ENCODE data around the gene PKN3.
"Not testable (repeated sequence)": the region's sequence is repeated elsewhere in the genome, so short reads cannot be mapped to it uniquely, and the experiment has no call there.

PKN3 gene

DNA sequence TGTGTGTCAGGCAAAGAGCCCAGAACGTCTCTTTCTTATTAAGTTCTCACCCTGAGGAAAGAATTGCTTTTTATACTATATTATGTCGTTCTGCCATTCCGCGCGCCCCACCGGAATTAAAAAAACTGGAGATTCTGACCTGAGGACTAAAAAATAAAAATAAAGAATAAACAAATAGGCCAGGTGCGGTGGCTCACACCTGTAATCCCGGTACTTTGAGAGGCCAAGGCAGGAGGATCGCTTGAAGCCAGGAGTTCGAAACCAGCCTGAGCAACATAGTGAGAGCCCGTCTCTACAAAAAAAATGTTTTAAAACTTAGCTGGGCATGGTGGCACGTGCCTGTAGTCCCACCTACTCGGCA is 45.0 kb upstream of the PKN3 start:
- no CpG with 5 or more reads among the region's 13 CpGs for WGBS (ENCODE audit: extremely low coverage, insufficient coverage, insufficient read length)
- no peak for DNase-seq
- no peak overlapping the region for H3K18ac ChIP-seq (ENCODE audit: low read length)
- H3K4me1 ChIP-seq (ENCODE audit: control insufficient read depth in 1 of 2, insufficient read depth in 2 of 2, low read length in 2 of 2) = no peaks in the 10 kb centered on the region
- H3K4ac ChIP-seq (ENCODE audit: low read depth, low read length) = no peak overlapping the region
- H2AFZ ChIP-seq (ENCODE audit: insufficient read depth, low read length, poor library complexity) = no peak overlapping the region
- no peak overlapping the region for H3K4me3 ChIP-seq (ENCODE audit: low read depth, low read length)
- peaks cover 6% of the 10 kb centered on the region for H3K79me1 ChIP-seq (ENCODE audit: low read length)
- no peak overlapping the region for H4K91ac ChIP-seq (ENCODE audit: low read depth, low read length)
- H3K79me2 ChIP-seq (ENCODE audit: control insufficient read depth, insufficient read depth, low read length, poor library complexity) = peaks cover 5% of the 10 kb centered on the region
- no peak overlapping the region for H3K27ac ChIP-seq (ENCODE audit: low read depth, low read length)
- H2AK5ac ChIP-seq (ENCODE audit: low read length) = no peak overlapping the region
- no peak overlapping the region for H2BK12ac ChIP-seq (ENCODE audit: low read length)
- H3K27me3 ChIP-seq (ENCODE audit: insufficient read depth, low read length) = no peaks in the 10 kb centered on the region
- no peak overlapping the region for H3K14ac ChIP-seq (ENCODE audit: low read length)
- peak overlapping the region; percentile 8 for H4K12ac ChIP-seq (ENCODE audit: low read depth, low read length)
- H2BK5ac ChIP-seq (ENCODE audit: low read depth, low read length, poor library complexity) = no peak overlapping the region
- H3K36me3 ChIP-seq (ENCODE audit: control insufficient read depth in 1 of 2, insufficient read depth in 2 of 2, low read length in 2 of 2) = no peaks in the 10 kb centered on the region
- peak overlapping the region; percentile 57 for H4K8ac ChIP-seq (ENCODE audit: low read depth, low read length)
- H3K9me3 ChIP-seq (ENCODE audit: insufficient read depth, low read depth, low read length) = peaks cover 2% of the 10 kb centered on the region
- H3K9ac ChIP-seq (ENCODE audit: low read length) = no peak overlapping the region
- no peak overlapping the region for H3K23ac ChIP-seq (ENCODE audit: low read length)
- no peak overlapping the region for H2BK120ac ChIP-seq (ENCODE audit: insufficient read depth, low read length, poor library complexity)
- no peak overlapping the region for H3K4me2 ChIP-seq (ENCODE audit: low read length)

DNA sequence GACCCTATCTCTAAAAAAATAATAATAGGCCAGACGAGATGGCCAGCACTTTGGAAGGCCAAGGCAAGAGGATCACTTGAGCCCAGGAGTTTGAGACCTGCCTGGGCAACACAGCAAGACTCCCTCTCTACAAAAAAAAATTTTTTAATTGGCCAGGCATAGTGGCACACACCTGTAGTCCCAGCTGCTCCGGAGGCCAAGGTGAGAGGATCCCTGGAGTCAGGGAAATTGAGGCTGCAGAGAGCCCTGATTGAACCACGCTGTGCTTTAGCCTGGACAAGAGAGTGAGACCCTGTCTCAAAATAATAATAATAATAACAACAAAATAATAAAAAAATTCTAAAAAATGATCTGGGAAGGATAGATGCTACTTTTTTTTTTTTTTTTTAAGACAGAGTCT is 44.5 kb upstream of the PKN3 start:
- Histone ChIP-seq H4K8ac (ENCODE audit: low read depth, low read length) (no peak overlapping the region), H2AK5ac (ENCODE audit: low read length) (no peak overlapping the region), H2AFZ (ENCODE audit: insufficient read depth, low read length, poor library complexity) (no peak overlapping the region), H3K79me2 (ENCODE audit: control insufficient read depth, insufficient read depth, low read length, poor library complexity) (peaks cover 5% of the 10 kb centered on the region), H4K12ac (ENCODE audit: low read depth, low read length) (no peak overlapping the region), H3K23ac (ENCODE audit: low read length) (no peak overlapping the region), H3K79me1 (ENCODE audit: low read length) (peaks cover 6% of the 10 kb centered on the region), H2BK5ac (ENCODE audit: low read depth, low read length, poor library complexity) (no peak overlapping the region), H3K4ac (ENCODE audit: low read depth, low read length) (no peak overlapping the region), H3K4me3 (ENCODE audit: low read depth, low read length) (no peak overlapping the region), H3K4me1 (ENCODE audit: control insufficient read depth in 1 of 2, insufficient read depth in 2 of 2, low read length in 2 of 2) (no peaks in the 10 kb centered on the region), H3K9ac (ENCODE audit: low read length) (no peak overlapping the region), H3K9me3 (ENCODE audit: insufficient read depth, low read depth, low read length) (peaks cover 2% of the 10 kb centered on the region), H3K14ac (ENCODE audit: low read length) (no peak overlapping the region), H3K27me3 (ENCODE audit: insufficient read depth, low read length) (no peaks in the 10 kb centered on the region), H2BK120ac (ENCODE audit: insufficient read depth, low read length, poor library complexity) (no peak overlapping the region), H4K91ac (ENCODE audit: low read depth, low read length) (no peak overlapping the region), H3K18ac (ENCODE audit: low read length) (no peak overlapping the region), H2BK12ac (ENCODE audit: low read length) (peak overlapping the region; percentile 25), H3K4me2 (ENCODE audit: low read length) (no peak overlapping the region), H3K36me3 (ENCODE audit: control insufficient read depth in 1 of 2, insufficient read depth in 2 of 2, low read length in 2 of 2) (no peaks in the 10 kb centered on the region), H3K27ac (ENCODE audit: low read depth, low read length) (no peak overlapping the region)
- no peak for DNase-seq
- no CpG with 5 or more reads among the region's 3 CpGs for WGBS (ENCODE audit: extremely low coverage, insufficient coverage, insufficient read length)

DNA sequence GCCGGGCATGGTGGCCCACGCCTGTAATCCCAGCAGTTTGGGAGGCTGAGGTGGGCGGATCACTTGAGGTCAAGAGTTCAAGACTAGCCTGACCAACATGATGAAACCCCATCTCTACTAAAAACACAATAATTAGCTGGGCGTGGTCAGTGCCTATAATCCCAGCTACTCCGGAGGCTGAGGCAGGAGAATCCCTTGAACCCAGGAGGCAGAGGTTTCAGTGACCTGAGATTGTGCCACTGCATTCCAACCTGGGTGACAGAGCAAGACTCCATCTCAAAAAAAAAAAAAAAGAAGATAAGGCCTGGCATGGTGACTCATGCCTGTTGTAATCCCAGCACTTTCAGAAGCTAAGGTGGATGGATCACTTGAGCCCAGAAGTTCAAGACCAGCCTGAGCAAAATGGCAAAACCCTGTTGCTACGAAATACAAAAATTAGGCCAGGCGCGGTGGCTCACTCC is 35.8 kb upstream of the PKN3 start:
- not testable (repeated sequence) for H4K91ac ChIP-seq (ENCODE audit: low read depth, low read length); H3K4ac ChIP-seq (ENCODE audit: low read depth, low read length); H3K4me1 ChIP-seq (ENCODE audit: control insufficient read depth in 1 of 2, insufficient read depth in 2 of 2, low read length in 2 of 2); H3K79me1 ChIP-seq (ENCODE audit: low read length); H3K18ac ChIP-seq (ENCODE audit: low read length); H3K14ac ChIP-seq (ENCODE audit: low read length); H2AK5ac ChIP-seq (ENCODE audit: low read length); H3K23ac ChIP-seq (ENCODE audit: low read length); H2BK5ac ChIP-seq (ENCODE audit: low read depth, low read length, poor library complexity); H3K9me3 ChIP-seq (ENCODE audit: insufficient read depth, low read depth, low read length); H3K36me3 ChIP-seq (ENCODE audit: control insufficient read depth in 1 of 2, insufficient read depth in 2 of 2, low read length in 2 of 2); H3K9ac ChIP-seq (ENCODE audit: low read length); H4K8ac ChIP-seq (ENCODE audit: low read depth, low read length); H3K27me3 ChIP-seq (ENCODE audit: insufficient read depth, low read length); H4K12ac ChIP-seq (ENCODE audit: low read depth, low read length); H3K4me2 ChIP-seq (ENCODE audit: low read length); H2AFZ ChIP-seq (ENCODE audit: insufficient read depth, low read length, poor library complexity); H2BK12ac ChIP-seq (ENCODE audit: low read length); H3K79me2 ChIP-seq (ENCODE audit: control insufficient read depth, insufficient read depth, low read length, poor library complexity); H3K4me3 ChIP-seq (ENCODE audit: low read depth, low read length); H2BK120ac ChIP-seq (ENCODE audit: insufficient read depth, low read length, poor library complexity); H3K27ac ChIP-seq (ENCODE audit: low read depth, low read length)
- DNase-seq = peak; percentile 62 to 77
- WGBS (ENCODE audit: extremely low coverage, insufficient coverage, insufficient read length) = no CpG with 5 or more reads among the region's 8 CpGs

DNA sequence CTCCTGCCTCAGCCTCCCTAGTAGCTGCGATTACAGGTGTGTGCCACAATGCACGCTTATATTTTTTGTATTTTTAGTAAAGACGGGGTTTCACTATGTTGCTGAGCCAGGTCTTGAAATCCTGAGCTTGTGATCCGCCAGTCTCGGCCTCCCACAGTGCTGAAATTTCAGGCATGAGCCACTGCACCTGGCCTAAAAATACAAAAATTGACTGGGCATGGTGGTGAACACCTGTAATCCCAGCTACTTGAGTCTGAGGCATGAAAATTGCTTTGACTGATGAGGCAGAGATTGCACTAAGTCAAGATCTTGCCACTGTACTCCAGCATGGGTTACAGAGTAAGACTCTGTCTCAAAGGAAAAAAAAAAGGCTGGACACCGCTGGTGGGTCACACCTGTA is 32.5 kb upstream of the PKN3 start:
- DNase-seq = peak; percentile 56 to 84
- Histone ChIP-seq H2BK5ac (ENCODE audit: low read depth, low read length, poor library complexity) (no peak overlapping the region), H3K79me1 (ENCODE audit: low read length) (no peaks in the 10 kb centered on the region), H4K8ac (ENCODE audit: low read depth, low read length) (no peak overlapping the region), H2BK120ac (ENCODE audit: insufficient read depth, low read length, poor library complexity) (no peak overlapping the region), H2BK12ac (ENCODE audit: low read length) (no peak overlapping the region), H3K4me3 (ENCODE audit: low read depth, low read length) (no peak overlapping the region), H4K12ac (ENCODE audit: low read depth, low read length) (no peak overlapping the region), H3K4me1 (ENCODE audit: control insufficient read depth in 1 of 2, insufficient read depth in 2 of 2, low read length in 2 of 2) (no peaks in the 10 kb centered on the region), H3K79me2 (ENCODE audit: control insufficient read depth, insufficient read depth, low read length, poor library complexity) (no peaks in the 10 kb centered on the region), H3K27ac (ENCODE audit: low read depth, low read length) (no peak overlapping the region), H3K23ac (ENCODE audit: low read length) (no peak overlapping the region), H4K91ac (ENCODE audit: low read depth, low read length) (no peak overlapping the region), H3K9ac (ENCODE audit: low read length) (no peak overlapping the region), H3K4ac (ENCODE audit: low read depth, low read length) (no peak overlapping the region), H3K36me3 (ENCODE audit: control insufficient read depth in 1 of 2, insufficient read depth in 2 of 2, low read length in 2 of 2) (no peaks in the 10 kb centered on the region), H2AK5ac (ENCODE audit: low read length) (no peak overlapping the region), H3K9me3 (ENCODE audit: insufficient read depth, low read depth, low read length) (no peaks in the 10 kb centered on the region), H3K18ac (ENCODE audit: low read length) (no peak overlapping the region), H3K4me2 (ENCODE audit: low read length) (no peak overlapping the region), H3K14ac (ENCODE audit: low read length) (no peak overlapping the region), H2AFZ (ENCODE audit: insufficient read depth, low read length, poor library complexity) (no peak overlapping the region), H3K27me3 (ENCODE audit: insufficient read depth, low read length) (no peaks in the 10 kb centered on the region)
- no CpG with 5 or more reads among the region's 6 CpGs for WGBS (ENCODE audit: extremely low coverage, insufficient coverage, insufficient read length)
